Measurements from ENCODE around the gene LGI1.
"Not testable (repeated sequence)": the region's sequence is repeated elsewhere in the genome, so short reads cannot be mapped to it uniquely, and the experiment has no call there.

Gene LGI1

GRCh38 chr10:93807371-93807770 lies 49.6 kb downstream of the LGI1 start:
- DNase-seq = no peak

GRCh38 chr10:93812659-93813338 lies 55.1 kb downstream of the LGI1 start:
- DNase-seq = no peak

- no peak for DNase-seq
These were observed 56.0 kb downstream of the LGI1 start for GRCh38 chr10:93813507-93814465.

GRCh38 chr10:93815304-93816096 lies 57.8 kb downstream of the LGI1 start:
- DNase-seq = no peak

- peak; percentile 15 for DNase-seq
These were observed 58.5 kb downstream of the LGI1 start for GRCh38 chr10:93816123-93816747.

GRCh38 chr10:93818086-93818485 lies 60.4 kb downstream of the LGI1 start:
- no peak for DNase-seq

GRCh38 chr10:93819520-93819919 lies 61.8 kb downstream of the LGI1 start:
- DNase-seq = no peak

- no peak for DNase-seq
These were observed 62.7 kb downstream of the LGI1 start for GRCh38 chr10:93820434-93820833.

- no peak for DNase-seq
These were observed 63.5 kb downstream of the LGI1 start for GRCh38 chr10:93821051-93821772.

- DNase-seq = no peak
These were observed 68.6 kb downstream of the LGI1 start for GRCh38 chr10:93826355-93826754.

- no peak for DNase-seq
These were observed 69.5 kb downstream of the LGI1 start for GRCh38 chr10:93827056-93827804.

GRCh38 chr10:93831065-93831464 lies 73.3 kb downstream of the LGI1 start:
- DNase-seq = not testable (repeated sequence)

GRCh38 chr10:93835770-93836169 lies 78.0 kb downstream of the LGI1 start:
- no peak for DNase-seq

GRCh38 chr10:93837822-93838221 lies 80.1 kb downstream of the LGI1 start:
- DNase-seq = no peak

- DNase-seq = no peak
These were observed 80.5 kb downstream of the LGI1 start for GRCh38 chr10:93838278-93838677.

GRCh38 chr10:93841961-93842360 lies 84.2 kb downstream of the LGI1 start:
- no peak for DNase-seq

GRCh38 chr10:93844979-93845626 lies 87.4 kb downstream of the LGI1 start:
- DNase-seq = no peak

Data from COR-L47 (cell line).